HL-60 (cell line): ENCODE measurements around the gene GPR37.
A peak's percentile ranks its signal among the peaks of the same experiment; 100 is the strongest.

Experiments
- DNase-seq, 2 experiments: peaks; one replicate each; pipeline ENCODE4 v3.0.0-alpha.2; 2010 to 2020; ENCODE audit warnings: low read depth in 1 of 2, low spot score in 1 of 2
- H3K27ac ChIP-seq: fragments of 250-450 bp; sonication (Bioruptor Pico); replicated peaks from 2 replicates; pipeline ENCODE4 v1.5.1; 2020; ENCODE audit warnings: mild to moderate bottlenecking, moderate library complexity
- H3K27me3 ChIP-seq: fragments of 250-450 bp; sonication (Bioruptor Pico); 2 replicates; pipeline ENCODE4 v1.5.1; 2021; ENCODE audit warnings: mild to moderate bottlenecking, moderate library complexity; ENCODE audit not compliant: insufficient read depth, poor library complexity, severe bottlenecking
- H3K4me3 ChIP-seq: replicated peaks from 2 replicates; pipeline ENCODE4 v1.5.1; 2011; ENCODE audit warnings: mild to moderate bottlenecking, control low read depth, low read length; ENCODE audit not compliant: insufficient read depth
- GABPA ChIP-seq: IDR thresholded peaks from 2 replicates; pipeline ENCODE4 v1.6.1; 2012; ENCODE audit warnings: low read depth
- POLR2AphosphoS5 ChIP-seq: IDR thresholded peaks from 2 replicates; pipeline ENCODE4 v1.6.1; 2012; ENCODE audit warnings: low read depth
- REST ChIP-seq: IDR thresholded peaks from 2 replicates; pipeline ENCODE4 v1.6.1; 2012; ENCODE audit warnings: low read depth; ENCODE audit not compliant: insufficient replicate concordance
- SPI1 ChIP-seq: IDR thresholded peaks from 2 replicates; pipeline ENCODE4 v1.6.1; 2012; ENCODE audit warnings: low read depth, mild to moderate bottlenecking, borderline replicate concordance
- long read RNA-seq: library from polyadenylated mRNA; unstranded; transcript quantifications from one replicate; pipeline ENCODE4 v2.0.0, GENCODE V29; 2020
- TF ChIP-seq, protein P1 (sequence below): IDR thresholded peaks from one replicate; pipeline ENCODE4 v1.5.1; 2011; ENCODE audit warnings: low read length, control low read depth, inconsistent platforms; ENCODE audit not compliant: insufficient read depth

Gene GPR37
- long read RNA-seq, result 0 reads

GRCh38 chr7:124765401-124766352 is at the start of gene GPR37:
Gene GPR37 (minus strand): TSS chr7:124765792. CDS start chr7:124764976, 816 bp downstream.
- no peak within 1 kb of the TSS for H3K27ac ChIP-seq
- H3K4me3 ChIP-seq, result peak within 1 kb of the TSS; percentile 25
- TF ChIP-seq REST (no peak), GABPA (no peak), SPI1 (no peak), POLR2AphosphoS5 (no peak)
- TF ChIP-seq, protein P1, sequence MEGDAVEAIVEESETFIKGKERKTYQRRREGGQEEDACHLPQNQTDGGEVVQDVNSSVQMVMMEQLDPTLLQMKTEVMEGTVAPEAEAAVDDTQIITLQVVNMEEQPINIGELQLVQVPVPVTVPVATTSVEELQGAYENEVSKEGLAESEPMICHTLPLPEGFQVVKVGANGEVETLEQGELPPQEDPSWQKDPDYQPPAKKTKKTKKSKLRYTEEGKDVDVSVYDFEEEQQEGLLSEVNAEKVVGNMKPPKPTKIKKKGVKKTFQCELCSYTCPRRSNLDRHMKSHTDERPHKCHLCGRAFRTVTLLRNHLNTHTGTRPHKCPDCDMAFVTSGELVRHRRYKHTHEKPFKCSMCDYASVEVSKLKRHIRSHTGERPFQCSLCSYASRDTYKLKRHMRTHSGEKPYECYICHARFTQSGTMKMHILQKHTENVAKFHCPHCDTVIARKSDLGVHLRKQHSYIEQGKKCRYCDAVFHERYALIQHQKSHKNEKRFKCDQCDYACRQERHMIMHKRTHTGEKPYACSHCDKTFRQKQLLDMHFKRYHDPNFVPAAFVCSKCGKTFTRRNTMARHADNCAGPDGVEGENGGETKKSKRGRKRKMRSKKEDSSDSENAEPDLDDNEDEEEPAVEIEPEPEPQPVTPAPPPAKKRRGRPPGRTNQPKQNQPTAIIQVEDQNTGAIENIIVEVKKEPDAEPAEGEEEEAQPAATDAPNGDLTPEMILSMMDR, result no peak
- DNase-seq, result peak in 1 of 2 experiments; percentile 23
- H3K27me3 ChIP-seq, result peaks cover 34% of the 10 kb centered on the region

DNA sequence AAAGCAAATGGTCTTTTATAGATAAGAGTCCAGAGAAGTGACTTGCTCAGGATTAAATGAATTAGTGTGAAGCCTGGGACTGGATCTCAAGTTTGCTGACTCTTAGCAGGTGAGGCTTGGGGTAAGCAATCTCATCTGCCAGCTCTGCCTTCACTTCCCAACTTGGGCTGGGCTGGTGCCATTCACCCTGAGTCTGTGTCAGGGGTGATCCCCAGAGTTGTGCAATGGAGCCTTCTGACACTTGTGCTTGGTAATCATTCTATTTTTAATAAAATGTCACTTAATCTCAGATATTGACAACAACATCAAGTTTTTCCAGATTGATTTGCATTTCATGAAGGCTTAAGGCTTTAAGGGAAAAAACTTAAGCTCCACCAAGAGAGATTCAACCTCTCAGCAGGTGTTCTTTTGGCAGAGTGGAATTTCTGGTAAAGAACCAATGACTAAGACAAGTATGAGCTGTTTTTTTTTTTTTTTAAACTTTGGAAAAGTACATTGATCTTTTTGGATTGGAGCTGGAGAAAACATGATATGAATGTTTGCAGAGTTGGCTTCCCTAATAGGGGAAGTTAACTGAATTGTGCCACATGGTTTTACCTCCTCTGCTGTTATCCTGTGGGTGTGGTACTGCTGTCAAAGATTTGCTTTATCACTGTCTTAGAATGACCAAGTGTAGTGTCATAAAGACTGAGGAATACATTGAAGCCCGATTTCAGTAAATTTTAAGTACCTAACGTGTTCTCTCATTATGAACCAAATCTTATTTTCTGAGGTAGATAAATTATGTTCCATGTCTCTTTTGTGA is 48.6 kb upstream of the GPR37 start:
- Histone ChIP-seq H3K4me3 (no peak overlapping the region), H3K27ac (no peak overlapping the region), H3K27me3 (no peaks in the 10 kb centered on the region)
- peak in 1 of 2 experiments; percentile 3 for DNase-seq
- TF ChIP-seq SPI1 (no peak), GABPA (no peak), REST (no peak), POLR2AphosphoS5 (no peak)
- TF ChIP-seq, protein P1, result no peak

DNA sequence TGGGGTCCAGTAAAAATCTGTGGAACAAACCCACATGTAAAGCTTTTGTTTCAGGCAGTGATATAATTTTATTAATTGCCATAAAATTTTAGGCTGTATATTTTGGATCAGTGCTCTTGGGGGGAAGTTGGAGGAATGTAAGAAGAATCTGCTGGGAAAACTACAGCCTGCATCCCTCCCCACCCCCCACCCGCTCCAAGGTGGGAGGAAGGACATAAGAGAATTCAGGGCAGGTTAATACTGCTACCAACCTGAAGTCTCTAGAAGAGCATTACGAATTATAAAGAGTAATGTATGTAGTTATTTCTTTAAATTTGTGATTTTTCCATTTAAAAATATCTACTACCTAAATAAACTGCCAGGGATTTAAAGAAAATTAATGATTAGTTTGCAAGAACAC is 47.2 kb upstream of the GPR37 start:
- TF ChIP-seq, protein P1, result no peak
- TF ChIP-seq POLR2AphosphoS5 (no peak), GABPA (no peak), REST (no peak), SPI1 (no peak)
- Histone ChIP-seq H3K27ac (no peak overlapping the region), H3K4me3 (no peak overlapping the region), H3K27me3 (no peaks in the 10 kb centered on the region)
- no peak for DNase-seq
